HCT116 (cell line): Measurements from ENCODE around the gene ADGRD1. TPM values are rescaled to one million over a fixed set of nuclear protein-coding genes. Genes with fewer than 3 reads are reported as not detected.

ENCODE experiments used
- ATAC-seq: fragments of 200-7000 bp; cut with Tn5 transposase; 2 replicates; pipeline ENCODE4 v1.9.1; 2020; ENCODE audit warnings: mild to moderate bottlenecking, moderate library complexity
- BruUV-seq: library from RNA; stranded (reverse); fragments of 400-500 nt; replicated peaks from 2 replicates; lab custom pipeline; 2021; lab: Mats Ljungman, UMichigan
- CTCF ChIA-PET: fragments of 300-600 bp; sonication (Branson Sonifier 250); formaldehyde crosslinking; loops from one replicate; lab custom pipeline; 2021; ENCODE audit warnings: antibody characterized with exemption; lab: Charles Lee
- POLR2A ChIA-PET: fragments of 300-600, 350-600 bp; sonication (Branson Sonifier 250); formaldehyde crosslinking; loops from one replicate; lab custom pipeline; 2021; ENCODE audit warnings: antibody characterized with exemption; lab: Charles Lee
- RAD21 ChIA-PET, 2 experiments: fragments of 300-600 bp; sonication (Branson Sonifier 250); formaldehyde crosslinking; loops; one replicate each; lab custom pipeline; 2023; ENCODE audit warnings: low total read pairs in 2 of 2; ENCODE audit not compliant: uncharacterized antibody in 2 of 2, unreplicated experiment in 2 of 2, low non-redundant PET in 1 of 2; lab: Charles Lee
- DNase-seq: peaks from one replicate; pipeline ENCODE4 v3.0.0-alpha.2; 2010; ENCODE audit warnings: low read depth, low spot score
- H2AFZ ChIP-seq: fragments of 200-600 bp; shearing (Covaris generic), sonication (generic); 2 replicates; pipeline ENCODE4 v1.6.1; 2017; ENCODE audit warnings: low read depth, mixed run types, mixed read lengths, antibody characterized with exemption, low read length; ENCODE audit not compliant: poor library complexity, severe bottlenecking
- H3K27ac ChIP-seq: 2 replicates; pipeline ENCODE4 v1.5.1; 2012; ENCODE audit warnings: low read depth, low read length
- H3K27me3 ChIP-seq: fragments of 200-600 bp; sonication (generic); 2 replicates; pipeline ENCODE4 v1.6.1; 2016; ENCODE audit warnings: mixed run types, low read length, mixed read lengths; ENCODE audit not compliant: insufficient read depth
- H3K36me3 ChIP-seq, 2 experiments: fragments of 200-500 bp in 1 of 2; fragments of 200-600 bp in 1 of 2; sonication (Bioruptor generic) in 1 of 2; sonication (generic) in 1 of 2; 2 replicates each; pipeline versions ENCODE4 v1.5.1 to v1.6.1; 2014 to 2016; ENCODE audit warnings: low read length in 2 of 2, inconsistent platforms in 1 of 2, mixed read lengths in 1 of 2, mixed run types in 1 of 2; ENCODE audit not compliant: insufficient read depth in 2 of 2, control insufficient read depth in 1 of 2
- H3K4me1 ChIP-seq, 2 experiments: fragments of 200-600 bp in 1 of 2; sonication (generic) in 1 of 2; 2 replicates each; pipeline versions ENCODE4 v1.5.1 to v1.6.1; 2012 to 2017; ENCODE audit warnings: low read length in 2 of 2, inconsistent platforms in 1 of 2, mild to moderate bottlenecking in 1 of 2, mixed read lengths in 1 of 2, mixed run types in 1 of 2, moderate library complexity in 1 of 2; ENCODE audit not compliant: insufficient read depth in 2 of 2, control insufficient read depth in 1 of 2
- H3K4me2 ChIP-seq: fragments of 200-600 bp; sonication (generic); 2 replicates; pipeline ENCODE4 v1.6.1; 2017; ENCODE audit warnings: mixed run types, low read length, mixed read lengths
- H3K4me3 ChIP-seq, 2 experiments: fragments of 200-600 bp in 1 of 2; sonication (generic) in 1 of 2; replicated peaks in 1 of 2; 2 replicates each; pipeline ENCODE4 v1.5.1; 2011 to 2016; ENCODE audit warnings: low read length in 2 of 2, control low read depth in 1 of 2, low read depth in 1 of 2, mild to moderate bottlenecking in 1 of 2, mixed read lengths in 1 of 2, mixed run types in 1 of 2
- H3K79me2 ChIP-seq: fragments of 200-600 bp; sonication (generic); 2 replicates; pipeline ENCODE4 v1.6.1; 2017; ENCODE audit warnings: mild to moderate bottlenecking, mixed run types, low read length, moderate library complexity, mixed read lengths; ENCODE audit not compliant: insufficient read depth
- H3K9ac ChIP-seq: fragments of 200-600 bp; sonication (generic); 2 replicates; pipeline ENCODE4 v1.6.1; 2016; ENCODE audit warnings: low read length, mixed read lengths
- H3K9me2 ChIP-seq: fragments of 200-600 bp; sonication (generic), shearing (Covaris generic); 2 replicates; pipeline ENCODE4 v1.6.1; 2017; ENCODE audit warnings: mixed run types, mild to moderate bottlenecking, moderate library complexity; ENCODE audit not compliant: insufficient read depth
- H3K9me3 ChIP-seq, 2 experiments: fragments of 200-500 bp in 1 of 2; fragments of 200-600 bp in 1 of 2; sonication (Bioruptor generic) in 1 of 2; sonication (generic) in 1 of 2; 2 replicates each; pipeline ENCODE4 v1.6.1; 2014 to 2017; ENCODE audit warnings: low read length in 2 of 2, mixed read lengths in 2 of 2, inconsistent platforms in 1 of 2, low read depth in 1 of 2, mild to moderate bottlenecking in 1 of 2, mixed run types in 1 of 2, moderate library complexity in 1 of 2; ENCODE audit not compliant: control insufficient read depth in 1 of 2, insufficient read depth in 1 of 2
- H4K20me1 ChIP-seq: fragments of 200-600 bp; sonication (generic), shearing (Covaris generic); 2 replicates; pipeline ENCODE4 v1.6.1; 2017; ENCODE audit warnings: mixed run types, mild to moderate bottlenecking, moderate library complexity; ENCODE audit not compliant: insufficient read depth
- ATF3 ChIP-seq: IDR thresholded peaks from 2 replicates; pipeline ENCODE4 v1.6.1; 2012
- CBX3 ChIP-seq: IDR thresholded peaks from 2 replicates; pipeline ENCODE4 v1.6.1; 2012; ENCODE audit warnings: low read depth
- CTCF ChIP-seq, 3 experiments: fragments of 200-600 bp in 1 of 3; sonication (generic) in 1 of 3; IDR thresholded peaks in 2 of 3; conservative IDR thresholded peaks in 1 of 3; 2 replicates each; pipeline ENCODE4 v1.5.1; 2012 to 2017; ENCODE audit warnings: low read depth in 2 of 3, low read length in 2 of 3, antibody characterized with exemption in 1 of 3, borderline replicate concordance in 1 of 3, control low read depth in 1 of 3, mild to moderate bottlenecking in 1 of 3, mixed read lengths in 1 of 3, mixed run types in 1 of 3, moderate library complexity in 1 of 3; ENCODE audit not compliant: insufficient read depth in 1 of 3
- EGR1 ChIP-seq: IDR thresholded peaks from 2 replicates; pipeline ENCODE4 v1.6.1; 2012; ENCODE audit warnings: low read depth
- ELF1 ChIP-seq: IDR thresholded peaks from 2 replicates; pipeline ENCODE4 v1.6.1; 2012; ENCODE audit warnings: low read depth, borderline replicate concordance
- EZH2 ChIP-seq: fragments of 200-600 bp; sonication (generic); IDR thresholded peaks from 2 replicates; pipeline ENCODE4 v1.6.1; 2017; ENCODE audit warnings: antibody characterized with exemption, mixed run types
- EZH2phosphoT487 ChIP-seq: fragments of 200-600 bp; IDR thresholded peaks from 2 replicates; pipeline ENCODE4 v1.6.1; 2018; ENCODE audit warnings: antibody characterized with exemption, borderline replicate concordance
- POLR2A ChIP-seq: IDR thresholded peaks from 2 replicates; pipeline ENCODE4 v1.7.0; 2011; ENCODE audit warnings: borderline replicate concordance; ENCODE audit not compliant: insufficient read depth, insufficient read length; ENCODE audit errors: extremely low read depth
- POLR2AphosphoS5 ChIP-seq: IDR thresholded peaks from 2 replicates; pipeline ENCODE4 v1.6.1; 2011; ENCODE audit warnings: mild to moderate bottlenecking, low read depth, low read length, moderate library complexity
- RAD21 ChIP-seq: IDR thresholded peaks from 2 replicates; pipeline ENCODE4 v1.6.1; 2012; ENCODE audit warnings: low read depth, mild to moderate bottlenecking
- REST ChIP-seq: IDR thresholded peaks from 2 replicates; pipeline ENCODE4 v1.6.1; 2012; ENCODE audit warnings: low read depth
- SIN3A ChIP-seq: IDR thresholded peaks from 2 replicates; pipeline ENCODE4 v1.6.1; 2012; ENCODE audit warnings: low read depth
- SP1 ChIP-seq: IDR thresholded peaks from 2 replicates; pipeline ENCODE4 v1.6.1; 2012; ENCODE audit warnings: low read depth
- SRF ChIP-seq: IDR thresholded peaks from 2 replicates; pipeline ENCODE4 v1.6.1; 2012; ENCODE audit warnings: low read depth
- TCF7L2 ChIP-seq: IDR thresholded peaks from 2 replicates; pipeline ENCODE4 v1.7.0; 2011; ENCODE audit warnings: borderline replicate concordance, inconsistent platforms; ENCODE audit not compliant: insufficient read depth, insufficient read length; ENCODE audit errors: extremely low read depth
- ZBTB33 ChIP-seq: IDR thresholded peaks from 2 replicates; pipeline ENCODE4 v1.6.1; 2011; ENCODE audit warnings: mild to moderate bottlenecking, low read length, moderate library complexity; ENCODE audit not compliant: insufficient replicate concordance; ENCODE audit errors: extremely low read depth
- ZFX ChIP-seq: fragments of 450-650 bp; IDR thresholded peaks from 2 replicates; pipeline ENCODE4 v1.6.1; 2017
- ZNF274 ChIP-seq: fragments of 200-500 bp; sonication (Bioruptor generic); IDR thresholded peaks from 2 replicates; pipeline ENCODE4 v1.6.1; 2014; ENCODE audit warnings: mild to moderate bottlenecking, low read depth, low read length, inconsistent platforms
- intact Hi-C: fragments of 100-400 bp; cut with micrococcal nuclease; formaldehyde crosslinking; loops from 2 replicates; pipeline ENCODE4 v1.10.0; 2022
- total RNA-seq: library from RNA; stranded (reverse); gene quantifications from one replicate; pipeline ENCODE4 v1.2.1, GENCODE V29; 2021; ENCODE audit not compliant: unreplicated experiment

The ADGRD1 gene
- total RNA-seq, 1 experiment from 2014 or later, result 0.44 TPM

- TF ChIP-seq POLR2A (no peak), ATF3 (no peak), EZH2phosphoT487 (no peak), TCF7L2 (no peak), EZH2 (no peak), SP1 (no peak), ZNF274 (no peak), ZBTB33 (no peak), SIN3A (no peak), CTCF (IDR thresholded peaks at IDR 0.05 in 2 of 3, conservative IDR thresholded peaks at IDR 0.05 in 1 of 3; ENCODE audit: borderline replicate concordance in 1 of 3, insufficient read depth in 1 of 3, low read depth in 2 of 3, low read length in 2 of 3) (no peak), CBX3 (no peak), SRF (no peak), REST (no peak), RAD21 (no peak), ELF1 (no peak), ZFX (no peak), EGR1 (no peak), POLR2AphosphoS5 (no peak)
- Histone ChIP-seq H3K9ac (no peak overlapping the region), H3K27me3 (no peaks in the 10 kb centered on the region), H4K20me1 (no peaks in the 10 kb centered on the region), H3K9me3 (peaks cover 9 to 13% of the 10 kb centered on the region in 2 experiments; a peak in 2 of 4 replicates), H3K4me3 (no peak overlapping the region), H3K27ac (no peak overlapping the region), H3K9me2 (no peaks in the 10 kb centered on the region), H3K4me2 (no peak overlapping the region), H3K4me1 (peaks cover 2 to 4% of the 10 kb centered on the region in 2 experiments; a peak in 1 of 4 replicates), H2AFZ (no peak overlapping the region), H3K36me3 (no peaks in the 10 kb centered on the region), H3K79me2 (no peaks in the 10 kb centered on the region)
- RAD21 ChIA-PET, result no interaction called here
- no peak for ATAC-seq
- DNase-seq, result no peak
- POLR2A ChIA-PET, result no interaction called here
- CTCF ChIA-PET, result no interaction called here
- BruUV-seq, result no TSS peak
- intact Hi-C loops, result loop anchor here (5.0 kb wide), 1 partner anchor 1071 kb away; no protein-coding TSS in a partner anchor
Measured at GRCh38 chr12:130911193-130911592, 42.5 kb upstream of the ADGRD1 start.
